IMR-90 (cell line): ENCODE measurements around the gene SYPL1. TPM values are rescaled to one million over a fixed set of nuclear protein-coding genes. Genes with fewer than 3 reads are reported as not detected.

ENCODE experiments used
- ATAC-seq: fragments of 200-7000 bp; cut with Tn5 transposase; 2 replicates; pipeline ENCODE4 v1.9.1; 2020; ENCODE audit warnings: low read depth, mild to moderate bottlenecking, moderate library complexity
- BruUV-seq: library from RNA; stranded (reverse); fragments of 400-500 nt; replicated peaks from 2 replicates; lab custom pipeline; 2021; lab: Mats Ljungman, UMichigan
- CTCF ChIA-PET: fragments of 300-600 bp; formaldehyde crosslinking; extraction: SDS; loops from one replicate; lab custom pipeline; 2021; ENCODE audit warnings: antibody characterized with exemption; lab: Yijun Ruan, JAX
- POLR2A ChIA-PET: fragments of 300-600 bp; sonication (Branson Sonifier 250); formaldehyde crosslinking; loops from one replicate; lab custom pipeline; 2022; ENCODE audit warnings: antibody characterized with exemption; ENCODE audit not compliant: unreplicated experiment; lab: Charles Lee
- DNase-seq: peaks from one replicate; pipeline ENCODE4 v3.0.0; 2013
- H2AFZ ChIP-seq: replicated peaks from 2 replicates; pipeline ENCODE3; 2013; ENCODE audit warnings: low read length, mild to moderate bottlenecking; ENCODE audit not compliant: poor library complexity
- H2AK5ac ChIP-seq: 2 replicates; pipeline ENCODE4 v1.6.1; 2013; ENCODE audit warnings: low read depth, low read length, inconsistent platforms
- H2AK9ac ChIP-seq: replicated peaks from 2 replicates; pipeline ENCODE3; 2013; ENCODE audit warnings: mild to moderate bottlenecking, low read depth, low read length, moderate library complexity; ENCODE audit not compliant: poor library complexity
- H2BK120ac ChIP-seq: 2 replicates; pipeline ENCODE4 v1.6.1; 2013; ENCODE audit warnings: low read depth, low read length, inconsistent platforms
- H2BK15ac ChIP-seq: 3 replicates; pipeline ENCODE4 v1.6.1; 2013; ENCODE audit warnings: low read depth, low read length, inconsistent platforms
- H2BK20ac ChIP-seq: 2 replicates; pipeline ENCODE4 v1.6.1; 2013; ENCODE audit warnings: low read depth, mild to moderate bottlenecking, inconsistent platforms, low read length, moderate library complexity
- H2BK5ac ChIP-seq: 2 replicates; pipeline ENCODE4 v1.6.1; 2013; ENCODE audit warnings: mild to moderate bottlenecking, low read depth, low read length, inconsistent platforms; ENCODE audit not compliant: poor library complexity, severe bottlenecking
- H3K14ac ChIP-seq: replicated peaks from 2 replicates; pipeline ENCODE4 v1.6.1; 2013; ENCODE audit warnings: low read depth, low read length, inconsistent platforms
- H3K18ac ChIP-seq: 2 replicates; pipeline ENCODE4 v1.6.1; 2013; ENCODE audit warnings: low read depth, low read length, control low read depth
- H3K23ac ChIP-seq: 2 replicates; pipeline ENCODE4 v1.6.1; 2013; ENCODE audit warnings: low read depth, low read length, inconsistent platforms
- H3K27ac ChIP-seq: 2 replicates; pipeline ENCODE4 v1.5.1; 2013; ENCODE audit warnings: mild to moderate bottlenecking, control low read depth, low read length; ENCODE audit not compliant: insufficient read depth
- H3K27me3 ChIP-seq: 2 replicates; pipeline ENCODE4 v1.6.1; 2013; ENCODE audit warnings: low read length; ENCODE audit not compliant: control insufficient read depth, insufficient read depth
- H3K36me3 ChIP-seq: 2 replicates; pipeline ENCODE4 v1.6.1; 2013; ENCODE audit warnings: low read length, mixed read lengths; ENCODE audit not compliant: control insufficient read depth, insufficient read depth
- H3K4ac ChIP-seq: 2 replicates; pipeline ENCODE4 v1.6.1; 2013; ENCODE audit warnings: low read depth, low read length, inconsistent platforms
- H3K4me1 ChIP-seq: 2 replicates; pipeline ENCODE4 v1.6.1; 2013; ENCODE audit warnings: low read length, mixed read lengths; ENCODE audit not compliant: control insufficient read depth, insufficient read depth
- H3K4me2 ChIP-seq: 2 replicates; pipeline ENCODE4 v1.6.1; 2013; ENCODE audit warnings: low read depth, mild to moderate bottlenecking, control low read depth, low read length, moderate library complexity
- H3K4me3 ChIP-seq: 2 replicates; pipeline ENCODE4 v1.5.1; 2013; ENCODE audit warnings: low read depth, mild to moderate bottlenecking, control low read depth, low read length, moderate library complexity; ENCODE audit not compliant: insufficient read depth
- H3K56ac ChIP-seq: 2 replicates; pipeline ENCODE4 v1.6.1; 2013; ENCODE audit warnings: low read length, inconsistent platforms; ENCODE audit not compliant: insufficient read depth; ENCODE audit errors: extremely low read depth
- H3K79me1 ChIP-seq, 2 experiments: 2 replicates each; pipeline ENCODE4 v1.6.1; 2013; ENCODE audit warnings: low read length in 2 of 2, inconsistent platforms in 1 of 2, low read depth in 1 of 2
- H3K9ac ChIP-seq: 2 replicates; pipeline ENCODE4 v1.6.1; 2013; ENCODE audit warnings: low read depth, low read length, control low read depth
- H3K9me1 ChIP-seq: 2 replicates; pipeline ENCODE4 v1.6.1; 2013; ENCODE audit warnings: low read length, inconsistent platforms; ENCODE audit not compliant: insufficient read depth
- H3K9me3 ChIP-seq: 2 replicates; pipeline ENCODE4 v1.6.1; 2013; ENCODE audit warnings: low read length; ENCODE audit not compliant: control insufficient read depth, insufficient read depth
- H4K20me1 ChIP-seq: 2 replicates; pipeline ENCODE4 v1.6.1; 2013; ENCODE audit warnings: low read length, inconsistent platforms; ENCODE audit not compliant: insufficient read depth
- H4K5ac ChIP-seq: 2 replicates; pipeline ENCODE4 v1.6.1; 2013; ENCODE audit warnings: mild to moderate bottlenecking, low read depth, low read length, control low read depth
- H4K8ac ChIP-seq, 2 experiments: 2 replicates each; pipeline ENCODE4 v1.6.1; 2013; ENCODE audit warnings: low read depth in 2 of 2, low read length in 2 of 2, control low read depth in 1 of 2, inconsistent platforms in 1 of 2
- H4K91ac ChIP-seq: 2 replicates; pipeline ENCODE4 v1.6.1; 2013; ENCODE audit warnings: low read depth, low read length, inconsistent platforms; ENCODE audit not compliant: insufficient read depth
- CEBPB ChIP-seq: IDR thresholded peaks from 2 replicates; pipeline ENCODE4 v1.6.1; 2012; ENCODE audit warnings: low read depth, low read length, improper control_type of control experiment
- FOS ChIP-seq: fragments of 150-350 bp; IDR thresholded peaks from 2 replicates; pipeline ENCODE4 v1.6.1; 2016; ENCODE audit warnings: low read depth, low read length
- RCOR1 ChIP-seq: IDR thresholded peaks from 2 replicates; pipeline ENCODE4 v1.6.1; 2012; ENCODE audit warnings: mild to moderate bottlenecking, low read length, improper control_type of control experiment; ENCODE audit not compliant: insufficient replicate concordance
- RFX5 ChIP-seq: IDR thresholded peaks from 2 replicates; pipeline ENCODE4 v1.8.0; 2012; ENCODE audit warnings: low read depth, mild to moderate bottlenecking, low read length, moderate library complexity
- SMC3 ChIP-seq: fragments of 150-350 bp; IDR thresholded peaks from 2 replicates; pipeline ENCODE4 v1.6.1; 2016; ENCODE audit warnings: low read depth, mild to moderate bottlenecking, antibody characterized with exemption, low read length, moderate library complexity
- WGBS, 2 experiments: methylation state at CpG; one replicate each; pipeline versions ENCODE4 v1.1.5 to v1.1.7; 2013; ENCODE audit warnings: missing lambda C conversion rate in 2 of 2; ENCODE audit not compliant: insufficient read length in 1 of 2; ENCODE audit errors: extremely low coverage in 2 of 2; 5-methylcytosine and 5-hydroxymethylcytosine counted together
- dilution Hi-C: fragments of 300-500 bp; cut with HindIII; formaldehyde crosslinking; loops from one replicate; pipeline ENCODE4 v1.14.3; 2018; ENCODE audit warnings: low sequenced_read_pairs; ENCODE audit not compliant: unreplicated experiment
- in situ Hi-C: fragments of 300-500 bp; cut with MboI; formaldehyde crosslinking; loops from 3 replicates; pipeline ENCODE4 v1.14.3; 2019; ENCODE audit warnings: low sequenced_read_pairs, inconsistent platforms, mixed read lengths
- intact Hi-C: fragments of 100-400 bp; cut with micrococcal nuclease; formaldehyde crosslinking; loops from 2 replicates; pipeline ENCODE4 v1.10.0; 2022
- polyA plus RNA-seq, 3 experiments: library from polyadenylated mRNA; depleted of rRNA; stranded (reverse); fragments of >200 nt; gene quantifications; 2 replicates each; pipeline ENCODE4 v1.2.3, GENCODE V29; 2012; ENCODE audit warnings: low replicate concordance in 1 of 3
- total RNA-seq: library from RNA; depleted of rRNA; stranded (reverse); fragments of >200 nt; gene quantifications from 2 replicates; pipeline ENCODE4 v1.2.3, GENCODE V29; 2012
- TF ChIP-seq, protein P1 (sequence below): fragments of 150-350 bp; IDR thresholded peaks from 2 replicates; pipeline ENCODE4 v1.6.1; 2017; ENCODE audit warnings: mild to moderate bottlenecking, antibody characterized with exemption, low read length, low read depth

Gene SYPL1
- total and polyA plus RNA-seq, 2 of the 4 experiments (the other 2 are of a cell fraction): 19.0 to 45.0 TPM

DNA sequence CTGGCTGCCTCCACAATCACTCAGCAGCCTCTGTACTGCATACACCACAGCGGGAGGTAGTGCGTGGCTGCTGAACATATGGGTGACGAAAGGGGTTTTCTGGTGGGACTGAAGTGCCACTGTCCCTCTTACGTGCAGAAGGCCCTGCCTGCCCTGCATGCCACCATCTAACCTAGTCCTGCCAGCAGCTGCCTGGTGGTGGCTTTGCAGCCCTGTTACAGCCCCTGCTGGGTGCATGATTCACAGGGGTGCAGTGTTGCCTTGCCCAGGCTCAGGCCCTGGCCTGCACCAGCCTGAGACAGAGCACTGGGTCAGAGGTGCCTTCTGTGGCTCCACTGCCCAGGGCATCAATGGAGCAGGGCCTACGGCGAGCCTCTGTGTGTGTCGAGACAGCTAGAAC lies 50.1 kb downstream of the SYPL1 start:
- 87% methylated on average over 3 of the region's 7 CpGs; no CpG with 5 or more reads in 1 of the 2 experiments for WGBS, 2 experiments
- Histone ChIP-seq H3K56ac (no peak overlapping the region), H2BK5ac (no peak overlapping the region), H2BK20ac (no peak overlapping the region), H4K5ac (no peak overlapping the region), H2AK5ac (no peak overlapping the region), H2AK9ac (no peak overlapping the region), H4K8ac (no peak overlapping the region), H3K18ac (no peak overlapping the region), H2BK120ac (no peak overlapping the region), H3K4me2 (no peak overlapping the region), H3K4me1 (peaks cover 7% of the 10 kb centered on the region; the same call in 1 of the 2 replicates), H3K79me1 (no peaks in the 10 kb centered on the region), H4K20me1 (no peaks in the 10 kb centered on the region), H3K27me3 (no peaks in the 10 kb centered on the region), H4K91ac (no peak overlapping the region), H3K27ac (no peak overlapping the region), H3K9me1 (peaks cover 8% of the 10 kb centered on the region), H3K23ac (no peak overlapping the region), H2AFZ (no peak overlapping the region), H3K4ac (no peak overlapping the region), H3K4me3 (no peak overlapping the region), H3K14ac (no peak overlapping the region), H3K9ac (no peak overlapping the region), H3K36me3 (no peaks in the 10 kb centered on the region), H2BK15ac (no peak overlapping the region), H3K9me3 (no peaks in the 10 kb centered on the region)
- in situ Hi-C loops: no loop called here
- DNase-seq (no peak), ATAC-seq (no peak)
- ChIA-PET POLR2A (no interaction called here), CTCF (no interaction called here)
- no peak for TF ChIP-seq RCOR1
- no peak for TF ChIP-seq FOS
- TF ChIP-seq, protein P1, sequence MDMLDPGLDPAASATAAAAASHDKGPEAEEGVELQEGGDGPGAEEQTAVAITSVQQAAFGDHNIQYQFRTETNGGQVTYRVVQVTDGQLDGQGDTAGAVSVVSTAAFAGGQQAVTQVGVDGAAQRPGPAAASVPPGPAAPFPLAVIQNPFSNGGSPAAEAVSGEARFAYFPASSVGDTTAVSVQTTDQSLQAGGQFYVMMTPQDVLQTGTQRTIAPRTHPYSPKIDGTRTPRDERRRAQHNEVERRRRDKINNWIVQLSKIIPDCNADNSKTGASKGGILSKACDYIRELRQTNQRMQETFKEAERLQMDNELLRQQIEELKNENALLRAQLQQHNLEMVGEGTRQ: no peak
- TF ChIP-seq RFX5: no peak
- TF ChIP-seq SMC3: no peak
- no peak for TF ChIP-seq CEBPB
- BruUV-seq: no TSS peak
- intact Hi-C loops: no loop called here
- dilution Hi-C loops: no loop called here
